ENCODE measurements around the gene RNH1.

The RNH1 gene

DNA sequence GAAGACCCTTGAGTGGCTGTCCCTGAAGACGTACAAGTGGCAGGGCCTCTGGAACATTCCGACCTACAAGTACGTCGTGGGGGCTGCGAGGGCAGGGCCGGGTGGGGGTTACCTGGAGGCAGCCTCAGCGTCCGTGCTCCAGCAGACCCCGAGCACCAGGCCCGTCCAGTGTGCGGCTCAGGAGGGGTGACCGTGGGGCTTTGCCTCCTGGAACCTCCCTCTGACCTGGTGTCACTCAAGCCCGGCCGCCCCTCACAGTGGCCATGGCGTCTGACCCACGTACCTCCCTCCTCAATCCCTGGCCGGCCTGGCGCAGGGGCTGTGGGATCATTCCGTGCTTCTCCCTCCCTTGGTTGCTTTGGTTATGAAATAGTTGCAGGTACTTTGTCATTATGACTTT, 18.5 kb downstream of the RNH1 start:
- H3K27me3 ChIP-seq (replicated peaks; ENCODE audit: insufficient read depth, low read length) = no peaks in the 10 kb centered on the region
- no peaks in the 10 kb centered on the region for H3K79me2 ChIP-seq (ENCODE audit: low read length)
- H3K9me2 ChIP-seq (replicated peaks; ENCODE audit: insufficient read depth, low read length) = no peaks in the 10 kb centered on the region
- TF ChIP-seq, protein P1, sequence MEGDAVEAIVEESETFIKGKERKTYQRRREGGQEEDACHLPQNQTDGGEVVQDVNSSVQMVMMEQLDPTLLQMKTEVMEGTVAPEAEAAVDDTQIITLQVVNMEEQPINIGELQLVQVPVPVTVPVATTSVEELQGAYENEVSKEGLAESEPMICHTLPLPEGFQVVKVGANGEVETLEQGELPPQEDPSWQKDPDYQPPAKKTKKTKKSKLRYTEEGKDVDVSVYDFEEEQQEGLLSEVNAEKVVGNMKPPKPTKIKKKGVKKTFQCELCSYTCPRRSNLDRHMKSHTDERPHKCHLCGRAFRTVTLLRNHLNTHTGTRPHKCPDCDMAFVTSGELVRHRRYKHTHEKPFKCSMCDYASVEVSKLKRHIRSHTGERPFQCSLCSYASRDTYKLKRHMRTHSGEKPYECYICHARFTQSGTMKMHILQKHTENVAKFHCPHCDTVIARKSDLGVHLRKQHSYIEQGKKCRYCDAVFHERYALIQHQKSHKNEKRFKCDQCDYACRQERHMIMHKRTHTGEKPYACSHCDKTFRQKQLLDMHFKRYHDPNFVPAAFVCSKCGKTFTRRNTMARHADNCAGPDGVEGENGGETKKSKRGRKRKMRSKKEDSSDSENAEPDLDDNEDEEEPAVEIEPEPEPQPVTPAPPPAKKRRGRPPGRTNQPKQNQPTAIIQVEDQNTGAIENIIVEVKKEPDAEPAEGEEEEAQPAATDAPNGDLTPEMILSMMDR (IDR thresholded peaks at IDR 0.05; ENCODE audit: low read length) = no peak
- H3K4me2 ChIP-seq (ENCODE audit: low read depth, low read length) = no peak overlapping the region
- H3K4me1 ChIP-seq (ENCODE audit: low read length) = no peaks in the 10 kb centered on the region
- no peaks in the 10 kb centered on the region for H3K9me3 ChIP-seq (replicated peaks; ENCODE audit: insufficient read depth, low read length)
- H3K9ac ChIP-seq (ENCODE audit: low read length) = no peak overlapping the region
- no peak overlapping the region for H3K4me3 ChIP-seq (ENCODE audit: low read length)
- no peak for DNase-seq
- H4K20me1 ChIP-seq (ENCODE audit: insufficient read depth, low read length) = no peaks in the 10 kb centered on the region
- H3F3A ChIP-seq (ENCODE audit: insufficient read depth, low read length) = no peaks in the 10 kb centered on the region
- no peak overlapping the region for H3K27ac ChIP-seq (ENCODE audit: low read length)
- H3K36me3 ChIP-seq (replicated peaks; ENCODE audit: insufficient read depth, low read length) = no peaks in the 10 kb centered on the region
- H2AFZ ChIP-seq (ENCODE audit: low read length) = no peak overlapping the region

- H3K9me2 ChIP-seq (replicated peaks; ENCODE audit: insufficient read depth, low read length) = no peaks in the 10 kb centered on the region
- no peaks in the 10 kb centered on the region for H3K9me3 ChIP-seq (replicated peaks; ENCODE audit: insufficient read depth, low read length)
- TF ChIP-seq EZH2phosphoT487 (IDR thresholded peaks at IDR 0.05; ENCODE audit: low read length) (no peak), EZH2 (optimal IDR thresholded peaks at IDR 0.05; ENCODE audit: low read depth, low read length) (no peak)
- TF ChIP-seq, protein P1 (IDR thresholded peaks at IDR 0.05; ENCODE audit: low read length) = no peak
- no peaks in the 10 kb centered on the region for H3K79me2 ChIP-seq (ENCODE audit: low read length)
- no peak overlapping the region for H3K4me2 ChIP-seq (ENCODE audit: low read depth, low read length)
- no peaks in the 10 kb centered on the region for H3F3A ChIP-seq (ENCODE audit: insufficient read depth, low read length)
- H4K20me1 ChIP-seq (ENCODE audit: insufficient read depth, low read length) = no peaks in the 10 kb centered on the region
- H3K27ac ChIP-seq (ENCODE audit: low read length) = no peak overlapping the region
- H3K4me3 ChIP-seq (ENCODE audit: low read length) = no peak overlapping the region
- DNase-seq = no peak
- no peaks in the 10 kb centered on the region for H3K4me1 ChIP-seq (ENCODE audit: low read length)
- no peak overlapping the region for H3K9ac ChIP-seq (ENCODE audit: low read length)
- no peak overlapping the region for H2AFZ ChIP-seq (ENCODE audit: low read length)
- no peaks in the 10 kb centered on the region for H3K27me3 ChIP-seq (replicated peaks; ENCODE audit: insufficient read depth, low read length)
- no peaks in the 10 kb centered on the region for H3K36me3 ChIP-seq (replicated peaks; ENCODE audit: insufficient read depth, low read length)
Measured at GRCh38 chr11:488062-488461, 19.0 kb downstream of the RNH1 start.

DNA sequence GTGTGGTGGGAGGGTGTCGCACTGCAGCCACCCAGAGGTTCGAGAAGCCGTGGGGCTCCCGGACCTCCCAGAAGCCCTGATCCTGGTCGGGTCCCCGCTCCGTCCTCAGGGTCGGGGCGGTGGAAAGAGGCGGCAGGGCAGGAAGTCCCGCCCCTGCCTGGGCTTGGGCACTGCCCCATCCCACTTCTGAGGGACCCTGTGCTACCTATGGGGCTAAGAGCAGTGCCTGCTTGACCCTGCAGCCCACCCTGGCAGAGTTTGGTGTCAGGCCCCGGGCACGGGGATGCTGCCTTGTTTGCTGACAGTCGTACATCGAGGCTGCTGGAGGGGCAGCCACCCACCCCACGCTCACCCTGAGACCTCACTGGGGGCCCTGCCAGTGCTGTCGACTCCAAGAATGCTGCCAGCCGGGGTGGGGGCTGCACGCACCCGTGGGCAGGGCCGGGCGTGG, 19.4 kb downstream of the RNH1 start:
- DNase-seq = no peak
- H3K27me3 ChIP-seq (replicated peaks; ENCODE audit: insufficient read depth, low read length) = no peaks in the 10 kb centered on the region
- no peaks in the 10 kb centered on the region for H3K4me1 ChIP-seq (ENCODE audit: low read length)
- H3K4me3 ChIP-seq (ENCODE audit: low read length) = no peak overlapping the region
- no peak overlapping the region for H3K9ac ChIP-seq (ENCODE audit: low read length)
- no peaks in the 10 kb centered on the region for H3K79me2 ChIP-seq (ENCODE audit: low read length)
- no peaks in the 10 kb centered on the region for H3K9me2 ChIP-seq (replicated peaks; ENCODE audit: insufficient read depth, low read length)
- H3F3A ChIP-seq (ENCODE audit: insufficient read depth, low read length) = no peaks in the 10 kb centered on the region
- H3K9me3 ChIP-seq (replicated peaks; ENCODE audit: insufficient read depth, low read length) = no peaks in the 10 kb centered on the region
- H2AFZ ChIP-seq (ENCODE audit: low read length) = no peak overlapping the region
- no peaks in the 10 kb centered on the region for H4K20me1 ChIP-seq (ENCODE audit: insufficient read depth, low read length)
- H3K27ac ChIP-seq (ENCODE audit: low read length) = no peak overlapping the region
- TF ChIP-seq, protein P1 (IDR thresholded peaks at IDR 0.05; ENCODE audit: low read length) = no peak
- H3K4me2 ChIP-seq (ENCODE audit: low read depth, low read length) = no peak overlapping the region
- no peaks in the 10 kb centered on the region for H3K36me3 ChIP-seq (replicated peaks; ENCODE audit: insufficient read depth, low read length)

- Histone ChIP-seq H3K27me3 (replicated peaks; ENCODE audit: insufficient read depth, low read length) (no peaks in the 10 kb centered on the region), H3K4me3 (ENCODE audit: low read length) (no peak overlapping the region), H3K4me1 (ENCODE audit: low read length) (no peaks in the 10 kb centered on the region), H3K9ac (ENCODE audit: low read length) (no peak overlapping the region), H3K27ac (ENCODE audit: low read length) (no peak overlapping the region), H3K36me3 (replicated peaks; ENCODE audit: insufficient read depth, low read length) (no peaks in the 10 kb centered on the region), H3K4me2 (ENCODE audit: low read depth, low read length) (no peak overlapping the region), H4K20me1 (ENCODE audit: insufficient read depth, low read length) (no peaks in the 10 kb centered on the region), H3K9me3 (replicated peaks; ENCODE audit: insufficient read depth, low read length) (no peaks in the 10 kb centered on the region), H3K79me2 (ENCODE audit: low read length) (no peaks in the 10 kb centered on the region), H3F3A (ENCODE audit: insufficient read depth, low read length) (no peaks in the 10 kb centered on the region), H3K9me2 (replicated peaks; ENCODE audit: insufficient read depth, low read length) (no peaks in the 10 kb centered on the region), H2AFZ (ENCODE audit: low read length) (no peak overlapping the region)
- TF ChIP-seq EZH2 (optimal IDR thresholded peaks at IDR 0.05; ENCODE audit: low read depth, low read length) = no peak
- TF ChIP-seq, protein P1 (IDR thresholded peaks at IDR 0.05; ENCODE audit: low read length) = no peak
- no peak for TF ChIP-seq EZH2phosphoT487 (IDR thresholded peaks at IDR 0.05; ENCODE audit: low read length)
- DNase-seq = no peak
Measured at GRCh38 chr11:486189-486588, 20.9 kb downstream of the RNH1 start.
